OCI-LY7 (cell line): ENCODE measurements around the gene SMIM35. TPM values are rescaled to one million over a fixed set of nuclear protein-coding genes. Genes with fewer than 3 reads are reported as not detected.

Source experiments
- BruUV-seq: library from RNA; stranded (reverse); fragments of 400-500 nt; replicated peaks from 2 replicates; lab custom pipeline; 2021; lab: Mats Ljungman, UMichigan
- CTCF ChIA-PET: fragments of 300-600 bp; sonication (Branson Sonifier 250); formaldehyde crosslinking; loops from one replicate; lab custom pipeline; 2022; ENCODE audit warnings: antibody characterized with exemption; ENCODE audit not compliant: unreplicated experiment; lab: Charles Lee
- POLR2A ChIA-PET: fragments of 300-600 bp; sonication (Branson Sonifier 250); formaldehyde crosslinking; loops from one replicate; lab custom pipeline; 2022; ENCODE audit warnings: antibody characterized with exemption; lab: Charles Lee
- DNase-seq: peaks from one replicate; pipeline ENCODE4 v3.0.0-alpha.2; 2015; ENCODE audit warnings: low spot score
- H2AFZ ChIP-seq: fragments of 200-600 bp; sonication (generic), shearing (Covaris generic); 2 replicates; pipeline ENCODE4 v1.6.1; 2014; ENCODE audit warnings: mild to moderate bottlenecking, antibody characterized with exemption, low read length, moderate library complexity
- H3K27ac ChIP-seq: fragments of 200-600 bp; sonication (generic); 2 replicates; pipeline ENCODE4 v1.5.1; 2014; ENCODE audit warnings: mixed run types, low read depth, mild to moderate bottlenecking, moderate library complexity, low read length, inconsistent platforms; ENCODE audit not compliant: poor library complexity, severe bottlenecking
- H3K36me3 ChIP-seq: fragments of 200-600 bp; sonication (generic); 2 replicates; pipeline ENCODE4 v1.6.1; 2014; ENCODE audit warnings: mild to moderate bottlenecking, antibody characterized with exemption, low read length, moderate library complexity, mixed read lengths; ENCODE audit not compliant: insufficient read depth
- H3K4me1 ChIP-seq: fragments of 200-600 bp; sonication (generic); 2 replicates; pipeline ENCODE4 v1.5.1; 2014; ENCODE audit warnings: mild to moderate bottlenecking, low read length; ENCODE audit not compliant: insufficient read depth, poor library complexity, severe bottlenecking
- H3K4me2 ChIP-seq: fragments of 200-600 bp; sonication (generic); 2 replicates; pipeline ENCODE4 v1.6.1; 2014; ENCODE audit warnings: mild to moderate bottlenecking, low read length
- H3K4me3 ChIP-seq: fragments of 200-600 bp; sonication (generic); 2 replicates; pipeline ENCODE4 v1.5.1; 2014; ENCODE audit warnings: mild to moderate bottlenecking, low read depth, low read length; ENCODE audit not compliant: poor library complexity, severe bottlenecking
- H3K79me2 ChIP-seq: fragments of 200-600 bp; sonication (generic); 2 replicates; pipeline ENCODE4 v1.6.1; 2016; ENCODE audit warnings: low read depth, mild to moderate bottlenecking, low read length, moderate library complexity, mixed read lengths; ENCODE audit not compliant: insufficient read depth
- H3K9me2 ChIP-seq: fragments of 200-600 bp; sonication (generic); 2 replicates; pipeline ENCODE4 v1.6.1; 2016; ENCODE audit warnings: mild to moderate bottlenecking, low read length, mixed read lengths; ENCODE audit not compliant: insufficient read depth
- H3K9me3 ChIP-seq: fragments of 200-600 bp; sonication (generic); 2 replicates; pipeline ENCODE4 v1.6.1; 2014; ENCODE audit warnings: mild to moderate bottlenecking, mixed run types, low read length, mixed read lengths
- H4K20me1 ChIP-seq: fragments of 200-600 bp; sonication (generic); 2 replicates; pipeline ENCODE4 v1.6.1; 2014; ENCODE audit warnings: mild to moderate bottlenecking, antibody characterized with exemption, low read length, moderate library complexity, mixed read lengths; ENCODE audit not compliant: insufficient read depth
- EZH2phosphoT487 ChIP-seq: fragments of 200-600 bp; sonication (generic); IDR thresholded peaks from 2 replicates; pipeline ENCODE4 v1.6.1; 2018; ENCODE audit warnings: low read depth, borderline replicate concordance, mild to moderate bottlenecking, mixed run types, antibody characterized with exemption, low read length, moderate library complexity, mixed read lengths
- intact Hi-C: fragments of 100-400 bp; cut with micrococcal nuclease; formaldehyde crosslinking; loops from one replicate; pipeline ENCODE4 v1.10.0; 2022; ENCODE audit not compliant: unreplicated experiment
- total RNA-seq, 2 experiments: library from RNA; depleted of rRNA in 1 of 2; stranded (reverse); fragments of >200 nt in 1 of 2; shearing (Covaris generic) in 1 of 2; gene quantifications; 2 replicates each; pipeline ENCODE4 v1.2.3, GENCODE V29; 2014 to 2022
- TF ChIP-seq, protein P1 (sequence below): fragments of 200-600 bp; sonication (generic); conservative IDR thresholded peaks from 2 replicates; pipeline ENCODE4 v1.5.1; 2014; ENCODE audit warnings: mild to moderate bottlenecking, antibody characterized with exemption, low read length, moderate library complexity, mixed read lengths

The SMIM35 gene
- total RNA-seq, 2 experiments from 2014 or later: 0.06 to 0.67 TPM

DNA sequence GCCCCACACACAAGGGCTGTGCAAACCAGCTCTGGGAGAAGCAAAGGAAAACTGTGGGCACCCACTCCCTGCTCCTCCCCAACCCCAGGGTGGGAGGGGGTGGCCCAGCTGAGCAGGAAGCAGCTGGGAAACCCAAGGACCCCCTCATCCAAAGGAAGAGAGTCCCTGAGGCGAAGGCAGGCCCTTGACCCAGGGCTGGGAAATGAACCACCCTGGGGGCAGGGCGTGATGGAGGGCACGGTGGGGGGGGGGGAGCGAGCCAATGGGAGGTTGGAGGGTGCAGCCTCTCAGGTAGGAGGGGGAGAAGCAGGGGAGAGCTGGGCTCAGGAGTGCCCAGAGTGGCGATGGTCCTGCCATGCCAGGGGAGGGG, 49.0 kb upstream of the SMIM35 start:
- TF ChIP-seq, protein P1, sequence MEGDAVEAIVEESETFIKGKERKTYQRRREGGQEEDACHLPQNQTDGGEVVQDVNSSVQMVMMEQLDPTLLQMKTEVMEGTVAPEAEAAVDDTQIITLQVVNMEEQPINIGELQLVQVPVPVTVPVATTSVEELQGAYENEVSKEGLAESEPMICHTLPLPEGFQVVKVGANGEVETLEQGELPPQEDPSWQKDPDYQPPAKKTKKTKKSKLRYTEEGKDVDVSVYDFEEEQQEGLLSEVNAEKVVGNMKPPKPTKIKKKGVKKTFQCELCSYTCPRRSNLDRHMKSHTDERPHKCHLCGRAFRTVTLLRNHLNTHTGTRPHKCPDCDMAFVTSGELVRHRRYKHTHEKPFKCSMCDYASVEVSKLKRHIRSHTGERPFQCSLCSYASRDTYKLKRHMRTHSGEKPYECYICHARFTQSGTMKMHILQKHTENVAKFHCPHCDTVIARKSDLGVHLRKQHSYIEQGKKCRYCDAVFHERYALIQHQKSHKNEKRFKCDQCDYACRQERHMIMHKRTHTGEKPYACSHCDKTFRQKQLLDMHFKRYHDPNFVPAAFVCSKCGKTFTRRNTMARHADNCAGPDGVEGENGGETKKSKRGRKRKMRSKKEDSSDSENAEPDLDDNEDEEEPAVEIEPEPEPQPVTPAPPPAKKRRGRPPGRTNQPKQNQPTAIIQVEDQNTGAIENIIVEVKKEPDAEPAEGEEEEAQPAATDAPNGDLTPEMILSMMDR: no peak
- no TSS peak for BruUV-seq
- Histone ChIP-seq H3K9me3 (no peaks in the 10 kb centered on the region), H3K36me3 (no peaks in the 10 kb centered on the region), H3K4me3 (no peak overlapping the region), H4K20me1 (no peaks in the 10 kb centered on the region), H3K9me2 (no peaks in the 10 kb centered on the region), H3K27ac (no peak overlapping the region), H3K79me2 (no peaks in the 10 kb centered on the region), H2AFZ (no peak overlapping the region), H3K4me1 (no peaks in the 10 kb centered on the region), H3K4me2 (no peak overlapping the region)
- intact Hi-C loops: no loop called here
- CTCF ChIA-PET: no interaction called here
- DNase-seq: no peak
- POLR2A ChIA-PET: no interaction called here

DNA sequence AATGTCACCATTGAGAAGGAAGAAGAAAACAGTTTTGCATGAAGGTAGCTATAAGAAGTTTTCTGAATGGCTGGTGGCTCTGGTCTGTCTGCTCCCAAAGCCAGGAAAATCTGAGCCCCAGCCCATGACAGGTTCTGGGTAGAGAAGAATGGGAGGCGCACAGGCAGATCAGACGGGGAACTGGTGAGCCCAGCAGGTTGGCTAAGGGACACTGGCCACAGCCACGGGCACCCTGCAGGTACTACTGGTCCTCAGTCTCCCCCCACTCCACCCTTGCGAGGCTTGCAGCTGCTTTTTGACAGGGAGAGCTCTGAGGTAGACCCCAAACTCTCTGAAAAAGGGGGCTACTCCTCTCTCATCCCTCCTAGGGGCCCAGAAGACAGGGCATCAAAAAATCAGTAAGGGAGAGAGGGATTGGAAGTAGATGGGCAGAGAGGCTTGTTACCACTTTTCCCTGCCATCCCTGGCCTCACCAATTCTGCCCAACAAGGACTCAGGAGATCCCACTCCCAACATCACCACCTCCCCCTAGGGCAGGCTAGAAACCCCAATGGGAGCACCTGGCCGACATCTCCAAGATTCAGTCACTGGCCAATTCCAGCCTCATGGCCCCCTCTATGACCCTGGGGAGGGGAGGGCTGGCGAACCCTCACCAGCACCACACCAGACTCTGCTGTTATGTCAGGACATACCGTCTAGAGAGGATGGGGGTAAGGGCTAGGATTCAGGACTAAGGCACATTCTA, 48.5 kb upstream of the SMIM35 start:
- no TSS peak for BruUV-seq
- intact Hi-C loops: no loop called here
- Histone ChIP-seq H4K20me1 (no peaks in the 10 kb centered on the region), H3K79me2 (no peaks in the 10 kb centered on the region), H3K4me1 (no peaks in the 10 kb centered on the region), H3K9me2 (no peaks in the 10 kb centered on the region), H3K36me3 (no peaks in the 10 kb centered on the region), H2AFZ (no peak overlapping the region), H3K9me3 (no peaks in the 10 kb centered on the region), H3K27ac (no peak overlapping the region), H3K4me2 (no peak overlapping the region), H3K4me3 (no peak overlapping the region)
- DNase-seq: no peak
- ChIA-PET CTCF (interaction anchor here (0.5 kb wide), 1 partner anchor 643 kb away, joined by 7 read pairs; no protein-coding TSS in a partner anchor), POLR2A (no interaction called here)
- no peak for TF ChIP-seq EZH2phosphoT487
- TF ChIP-seq, protein P1: no peak

DNA sequence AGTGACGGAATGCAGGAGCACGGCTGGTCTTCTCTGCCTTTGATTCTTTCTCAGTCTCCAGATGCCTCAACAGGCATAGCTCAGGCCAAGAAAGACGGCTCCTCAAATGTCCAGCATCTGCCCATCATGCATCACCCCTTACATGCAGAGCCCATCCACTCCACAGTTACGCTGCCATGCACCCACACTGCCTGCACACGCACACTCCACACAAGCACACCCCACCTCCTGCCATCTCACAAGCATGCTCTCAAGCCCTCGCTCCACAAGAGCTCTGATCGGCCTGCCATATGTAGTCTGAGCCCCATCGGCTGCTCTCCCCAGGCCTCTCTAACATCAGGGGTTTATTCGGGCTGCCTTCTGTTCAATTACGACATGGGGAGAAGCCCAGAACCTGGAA, 47.1 kb upstream of the SMIM35 start:
- no peak overlapping the region for H2AFZ ChIP-seq
- ChIA-PET POLR2A (interaction anchor here (0.7 kb wide), 1 partner anchor 326 kb away, joined by 3 read pairs; no protein-coding TSS in a partner anchor), CTCF (no interaction called here)
- H3K27ac ChIP-seq: no peak overlapping the region
- no peak for DNase-seq
- intact Hi-C loops: no loop called here
- H3K9me2 ChIP-seq: no peaks in the 10 kb centered on the region
- H3K4me3 ChIP-seq: no peak overlapping the region
- no peaks in the 10 kb centered on the region for H4K20me1 ChIP-seq
- TF ChIP-seq EZH2phosphoT487: no peak
- TF ChIP-seq, protein P1: no peak
- no peaks in the 10 kb centered on the region for H3K4me1 ChIP-seq
- no peaks in the 10 kb centered on the region for H3K79me2 ChIP-seq
- H3K9me3 ChIP-seq: no peaks in the 10 kb centered on the region
- H3K36me3 ChIP-seq: no peaks in the 10 kb centered on the region
- no peak overlapping the region for H3K4me2 ChIP-seq
- BruUV-seq: no TSS peak
